HCT116 (cell line): Measurements from ENCODE around the gene CAB39L. TPM values are rescaled to one million over a fixed set of nuclear protein-coding genes. Genes with fewer than 3 reads are reported as not detected.

ENCODE experiments used
- ATAC-seq: fragments of 200-7000 bp; cut with Tn5 transposase; 2 replicates; pipeline ENCODE4 v1.9.1; 2020; ENCODE audit warnings: mild to moderate bottlenecking, moderate library complexity
- BruUV-seq: library from RNA; stranded (reverse); fragments of 400-500 nt; replicated peaks from 2 replicates; lab custom pipeline; 2021; lab: Mats Ljungman, UMichigan
- CTCF ChIA-PET: fragments of 300-600 bp; sonication (Branson Sonifier 250); formaldehyde crosslinking; loops from one replicate; lab custom pipeline; 2021; ENCODE audit warnings: antibody characterized with exemption; lab: Charles Lee
- POLR2A ChIA-PET: fragments of 300-600, 350-600 bp; sonication (Branson Sonifier 250); formaldehyde crosslinking; loops from one replicate; lab custom pipeline; 2021; ENCODE audit warnings: antibody characterized with exemption; lab: Charles Lee
- RAD21 ChIA-PET, 2 experiments: fragments of 300-600 bp; sonication (Branson Sonifier 250); formaldehyde crosslinking; loops; one replicate each; lab custom pipeline; 2023; ENCODE audit warnings: low total read pairs in 2 of 2; ENCODE audit not compliant: uncharacterized antibody in 2 of 2, unreplicated experiment in 2 of 2, low non-redundant PET in 1 of 2; lab: Charles Lee
- DNase-seq: peaks from one replicate; pipeline ENCODE4 v3.0.0-alpha.2; 2010; ENCODE audit warnings: low read depth, low spot score
- H2AFZ ChIP-seq: fragments of 200-600 bp; shearing (Covaris generic), sonication (generic); 2 replicates; pipeline ENCODE4 v1.6.1; 2017; ENCODE audit warnings: low read depth, mixed run types, mixed read lengths, antibody characterized with exemption, low read length; ENCODE audit not compliant: poor library complexity, severe bottlenecking
- H3K27ac ChIP-seq: 2 replicates; pipeline ENCODE4 v1.5.1; 2012; ENCODE audit warnings: low read depth, low read length
- H3K27me3 ChIP-seq: fragments of 200-600 bp; sonication (generic); 2 replicates; pipeline ENCODE4 v1.6.1; 2016; ENCODE audit warnings: mixed run types, low read length, mixed read lengths; ENCODE audit not compliant: insufficient read depth
- H3K36me3 ChIP-seq, 2 experiments: fragments of 200-500 bp in 1 of 2; fragments of 200-600 bp in 1 of 2; sonication (Bioruptor generic) in 1 of 2; sonication (generic) in 1 of 2; 2 replicates each; pipeline versions ENCODE4 v1.5.1 to v1.6.1; 2014 to 2016; ENCODE audit warnings: low read length in 2 of 2, inconsistent platforms in 1 of 2, mixed read lengths in 1 of 2, mixed run types in 1 of 2; ENCODE audit not compliant: insufficient read depth in 2 of 2, control insufficient read depth in 1 of 2
- H3K4me1 ChIP-seq, 2 experiments: fragments of 200-600 bp in 1 of 2; sonication (generic) in 1 of 2; 2 replicates each; pipeline versions ENCODE4 v1.5.1 to v1.6.1; 2012 to 2017; ENCODE audit warnings: low read length in 2 of 2, inconsistent platforms in 1 of 2, mild to moderate bottlenecking in 1 of 2, mixed read lengths in 1 of 2, mixed run types in 1 of 2, moderate library complexity in 1 of 2; ENCODE audit not compliant: insufficient read depth in 2 of 2, control insufficient read depth in 1 of 2
- H3K4me2 ChIP-seq: fragments of 200-600 bp; sonication (generic); 2 replicates; pipeline ENCODE4 v1.6.1; 2017; ENCODE audit warnings: mixed run types, low read length, mixed read lengths
- H3K4me3 ChIP-seq, 2 experiments: fragments of 200-600 bp in 1 of 2; sonication (generic) in 1 of 2; replicated peaks in 1 of 2; 2 replicates each; pipeline ENCODE4 v1.5.1; 2011 to 2016; ENCODE audit warnings: low read length in 2 of 2, control low read depth in 1 of 2, low read depth in 1 of 2, mild to moderate bottlenecking in 1 of 2, mixed read lengths in 1 of 2, mixed run types in 1 of 2
- H3K79me2 ChIP-seq: fragments of 200-600 bp; sonication (generic); 2 replicates; pipeline ENCODE4 v1.6.1; 2017; ENCODE audit warnings: mild to moderate bottlenecking, mixed run types, low read length, moderate library complexity, mixed read lengths; ENCODE audit not compliant: insufficient read depth
- H3K9ac ChIP-seq: fragments of 200-600 bp; sonication (generic); 2 replicates; pipeline ENCODE4 v1.6.1; 2016; ENCODE audit warnings: low read length, mixed read lengths
- H3K9me2 ChIP-seq: fragments of 200-600 bp; sonication (generic), shearing (Covaris generic); 2 replicates; pipeline ENCODE4 v1.6.1; 2017; ENCODE audit warnings: mixed run types, mild to moderate bottlenecking, moderate library complexity; ENCODE audit not compliant: insufficient read depth
- H3K9me3 ChIP-seq, 2 experiments: fragments of 200-500 bp in 1 of 2; fragments of 200-600 bp in 1 of 2; sonication (Bioruptor generic) in 1 of 2; sonication (generic) in 1 of 2; 2 replicates each; pipeline ENCODE4 v1.6.1; 2014 to 2017; ENCODE audit warnings: low read length in 2 of 2, mixed read lengths in 2 of 2, inconsistent platforms in 1 of 2, low read depth in 1 of 2, mild to moderate bottlenecking in 1 of 2, mixed run types in 1 of 2, moderate library complexity in 1 of 2; ENCODE audit not compliant: control insufficient read depth in 1 of 2, insufficient read depth in 1 of 2
- H4K20me1 ChIP-seq: fragments of 200-600 bp; sonication (generic), shearing (Covaris generic); 2 replicates; pipeline ENCODE4 v1.6.1; 2017; ENCODE audit warnings: mixed run types, mild to moderate bottlenecking, moderate library complexity; ENCODE audit not compliant: insufficient read depth
- ATF3 ChIP-seq: IDR thresholded peaks from 2 replicates; pipeline ENCODE4 v1.6.1; 2012
- CBX3 ChIP-seq: IDR thresholded peaks from 2 replicates; pipeline ENCODE4 v1.6.1; 2012; ENCODE audit warnings: low read depth
- EGR1 ChIP-seq: IDR thresholded peaks from 2 replicates; pipeline ENCODE4 v1.6.1; 2012; ENCODE audit warnings: low read depth
- ELF1 ChIP-seq: IDR thresholded peaks from 2 replicates; pipeline ENCODE4 v1.6.1; 2012; ENCODE audit warnings: low read depth, borderline replicate concordance
- FOSL1 ChIP-seq: IDR thresholded peaks from 2 replicates; pipeline ENCODE4 v1.6.1; 2012; ENCODE audit warnings: low read depth
- MAX ChIP-seq: IDR thresholded peaks from 2 replicates; pipeline ENCODE4 v1.6.1; 2012
- POLR2A ChIP-seq: IDR thresholded peaks from 2 replicates; pipeline ENCODE4 v1.7.0; 2011; ENCODE audit warnings: borderline replicate concordance; ENCODE audit not compliant: insufficient read depth, insufficient read length; ENCODE audit errors: extremely low read depth
- POLR2AphosphoS5 ChIP-seq: IDR thresholded peaks from 2 replicates; pipeline ENCODE4 v1.6.1; 2011; ENCODE audit warnings: mild to moderate bottlenecking, low read depth, low read length, moderate library complexity
- RAD21 ChIP-seq: IDR thresholded peaks from 2 replicates; pipeline ENCODE4 v1.6.1; 2012; ENCODE audit warnings: low read depth, mild to moderate bottlenecking
- SIN3A ChIP-seq: IDR thresholded peaks from 2 replicates; pipeline ENCODE4 v1.6.1; 2012; ENCODE audit warnings: low read depth
- SP1 ChIP-seq: IDR thresholded peaks from 2 replicates; pipeline ENCODE4 v1.6.1; 2012; ENCODE audit warnings: low read depth
- SRF ChIP-seq: IDR thresholded peaks from 2 replicates; pipeline ENCODE4 v1.6.1; 2012; ENCODE audit warnings: low read depth
- ZBTB33 ChIP-seq: IDR thresholded peaks from 2 replicates; pipeline ENCODE4 v1.6.1; 2011; ENCODE audit warnings: mild to moderate bottlenecking, low read length, moderate library complexity; ENCODE audit not compliant: insufficient replicate concordance; ENCODE audit errors: extremely low read depth
- ZFX ChIP-seq: fragments of 450-650 bp; IDR thresholded peaks from 2 replicates; pipeline ENCODE4 v1.6.1; 2017
- ZNF274 ChIP-seq: fragments of 200-500 bp; sonication (Bioruptor generic); IDR thresholded peaks from 2 replicates; pipeline ENCODE4 v1.6.1; 2014; ENCODE audit warnings: mild to moderate bottlenecking, low read depth, low read length, inconsistent platforms
- intact Hi-C: fragments of 100-400 bp; cut with micrococcal nuclease; formaldehyde crosslinking; loops from 2 replicates; pipeline ENCODE4 v1.10.0; 2022
- total RNA-seq: library from RNA; stranded (reverse); gene quantifications from one replicate; pipeline ENCODE4 v1.2.1, GENCODE V29; 2021; ENCODE audit not compliant: unreplicated experiment

CAB39L gene
- total RNA-seq, 1 experiment from 2014 or later = 6.1 TPM

- DNase-seq = no peak
- ChIA-PET CTCF (no interaction called here), POLR2A (no interaction called here)
- TF ChIP-seq MAX (no peak), ELF1 (no peak), POLR2AphosphoS5 (no peak)
- TF ChIP-seq, all 23 proteins: peak for 0
- RAD21 ChIA-PET = no interaction called here
- Histone ChIP-seq H3K4me2 (no peak overlapping the region), H3K9me3 (no peaks in the 10 kb centered on the region), H3K27ac (no peak overlapping the region), H4K20me1 (no peaks in the 10 kb centered on the region), H3K36me3 (no peaks in the 10 kb centered on the region), H3K4me1 (no peaks in the 10 kb centered on the region), H3K79me2 (no peaks in the 10 kb centered on the region), H3K4me3 (no peak overlapping the region), H3K27me3 (no peaks in the 10 kb centered on the region), H3K9me2 (no peaks in the 10 kb centered on the region), H2AFZ (no peak overlapping the region), H3K9ac (no peak overlapping the region)
- intact Hi-C loops = no loop called here
- no peak for ATAC-seq
- no TSS peak for BruUV-seq
Observed at GRCh38 chr13:49346460-49346859, 97.4 kb downstream of the CAB39L start.

- intact Hi-C loops = no loop called here
- Histone ChIP-seq H3K4me1 (no peaks in the 10 kb centered on the region), H2AFZ (no peak overlapping the region), H3K9me3 (no peaks in the 10 kb centered on the region), H3K9me2 (no peaks in the 10 kb centered on the region), H3K4me3 (no peak overlapping the region), H3K36me3 (no peaks in the 10 kb centered on the region), H3K27me3 (no peaks in the 10 kb centered on the region), H4K20me1 (no peaks in the 10 kb centered on the region), H3K4me2 (no peak overlapping the region), H3K27ac (no peak overlapping the region), H3K9ac (no peak overlapping the region), H3K79me2 (no peaks in the 10 kb centered on the region)
- RAD21 ChIA-PET = no interaction called here
- TF ChIP-seq ELF1 = no peak
- no peak for TF ChIP-seq SP1
- no peak for TF ChIP-seq EGR1
- TF ChIP-seq RAD21 = no peak
- TF ChIP-seq FOSL1 = no peak
- no peak for TF ChIP-seq POLR2AphosphoS5
- no peak for TF ChIP-seq ZFX
- no peak for TF ChIP-seq ZBTB33
- TF ChIP-seq ZNF274 = no peak
- TF ChIP-seq SIN3A = no peak
- no peak for TF ChIP-seq POLR2A
- TF ChIP-seq SRF = no peak
- no peak for TF ChIP-seq CBX3
- TF ChIP-seq ATF3 = no peak
- no peak for TF ChIP-seq MAX
- no TSS peak for BruUV-seq
- CTCF ChIA-PET = no interaction called here
- no peak for DNase-seq
- POLR2A ChIA-PET = no interaction called here
- no peak for ATAC-seq
Observed at GRCh38 chr13:49343731-49344130, 100.1 kb downstream of the CAB39L start.
